LoVo (cell line): ENCODE results near the gene PTK6.

Experiments used
- DNase-seq: peaks from one replicate; pipeline ENCODE4 v3.0.0-alpha.2; 2016; ENCODE audit warnings: low spot score

The PTK6 gene

GRCh38 chr20:63543131-63543530 lies 6.0 kb upstream of the PTK6 start:
- no peak for DNase-seq

GRCh38 chr20:63542696-63543095 lies 5.5 kb upstream of the PTK6 start:
- DNase-seq, result no peak

DNA sequence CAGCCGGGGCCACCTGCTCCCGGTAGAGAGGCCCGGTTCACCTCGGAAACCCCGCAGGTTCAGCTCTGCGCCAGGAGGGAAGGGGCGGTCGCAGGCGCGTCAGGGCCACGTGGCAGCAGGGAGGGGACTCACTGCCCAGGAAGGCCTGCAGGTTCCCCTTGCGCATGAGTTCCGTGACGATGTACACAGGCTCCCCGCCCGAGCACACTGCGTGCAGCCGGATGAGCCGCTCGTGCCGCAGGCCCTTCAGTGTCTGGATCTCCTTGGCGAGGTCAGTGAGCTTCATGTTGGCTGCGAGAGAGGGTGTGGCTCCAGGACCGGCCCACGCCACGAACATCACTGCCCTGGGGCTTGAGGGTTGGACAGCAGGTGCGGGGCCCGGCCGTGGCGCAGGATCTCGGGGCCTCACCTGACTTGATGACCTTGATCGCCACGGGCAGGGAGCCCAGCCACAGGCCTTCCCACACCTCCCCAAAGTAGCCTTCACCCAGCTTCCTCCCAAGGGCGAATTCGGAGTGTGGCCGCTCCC lies 4.9 kb upstream of the PTK6 start:
- peak; percentile 86 for DNase-seq

GRCh38 chr20:63541371-63541770 lies 4.2 kb upstream of the PTK6 start:
- DNase-seq, result no peak

- no peak for DNase-seq
These were observed 3.4 kb upstream of the PTK6 start for GRCh38 chr20:63540417-63541186.

DNA sequence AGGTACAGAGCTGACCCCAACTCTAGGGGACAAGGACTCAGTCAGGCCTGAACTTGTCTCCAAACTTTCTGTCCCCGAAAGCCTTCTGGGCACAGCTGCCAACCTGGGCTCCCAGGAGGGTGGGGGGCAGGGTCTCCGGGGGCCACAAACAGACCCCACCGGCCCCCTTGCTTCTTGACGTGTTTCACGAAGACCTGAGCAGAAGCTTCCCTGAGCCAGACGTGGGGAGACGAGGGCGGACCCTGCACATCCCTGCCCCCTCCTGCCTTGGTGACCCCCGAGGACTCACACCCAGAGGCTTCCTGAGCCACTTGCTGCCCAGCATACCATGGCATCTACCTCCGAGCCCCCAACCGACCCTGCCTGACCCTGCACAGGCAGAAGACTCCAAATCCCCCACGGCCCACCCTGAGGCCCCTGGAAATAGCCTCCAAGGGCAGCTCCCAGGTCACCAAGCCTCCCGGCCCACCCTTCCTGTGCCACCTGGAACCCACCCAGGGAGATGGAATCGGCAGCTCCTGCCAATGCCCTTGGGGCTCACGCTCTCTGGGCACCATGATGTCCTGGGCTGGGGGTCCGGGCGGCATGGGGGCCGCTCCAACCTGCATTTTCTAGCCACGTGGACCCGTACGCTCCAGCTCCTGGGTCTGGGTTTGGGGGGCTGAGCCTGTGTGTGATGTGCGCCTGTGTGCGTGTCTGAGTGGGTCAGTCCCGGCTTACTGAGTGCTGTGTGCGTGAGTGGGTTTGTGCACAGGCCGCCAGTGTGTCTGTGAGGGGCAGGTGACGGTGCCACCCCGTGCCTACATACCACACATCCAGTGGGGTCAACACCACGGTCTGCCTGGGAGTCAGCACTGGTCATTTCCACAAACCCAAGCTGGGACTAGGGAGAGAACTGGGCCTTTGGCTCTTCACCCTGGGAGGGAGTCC lies 2.5 kb upstream of the PTK6 start:
- no peak for DNase-seq

DNA sequence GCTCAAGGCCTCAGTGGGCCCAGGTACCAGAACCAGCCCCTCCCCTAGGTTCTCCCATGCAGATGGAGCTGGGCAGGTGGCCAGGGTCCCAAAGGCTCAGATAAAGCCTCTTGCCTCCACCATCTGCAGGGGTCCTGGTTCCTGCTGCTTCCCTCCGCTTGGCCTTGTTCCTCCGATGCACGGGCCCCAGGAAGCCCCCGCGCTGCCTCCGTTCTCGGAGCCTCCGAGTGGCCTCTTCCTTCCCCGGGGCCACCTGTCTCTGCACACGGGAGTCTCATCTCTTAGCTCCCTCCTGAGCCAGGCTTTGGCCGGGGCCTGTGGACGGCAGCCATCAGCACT lies 1.9 kb upstream of the PTK6 start:
- DNase-seq, result no peak

- peak; percentile 81 for DNase-seq
These were observed 1.3 kb upstream of the PTK6 start for GRCh38 chr20:63538204-63539091.

GRCh38 chr20:63537525-63538203 lies 488 bp upstream of the PTK6 start:
- DNase-seq, result peak; percentile 92

DNA sequence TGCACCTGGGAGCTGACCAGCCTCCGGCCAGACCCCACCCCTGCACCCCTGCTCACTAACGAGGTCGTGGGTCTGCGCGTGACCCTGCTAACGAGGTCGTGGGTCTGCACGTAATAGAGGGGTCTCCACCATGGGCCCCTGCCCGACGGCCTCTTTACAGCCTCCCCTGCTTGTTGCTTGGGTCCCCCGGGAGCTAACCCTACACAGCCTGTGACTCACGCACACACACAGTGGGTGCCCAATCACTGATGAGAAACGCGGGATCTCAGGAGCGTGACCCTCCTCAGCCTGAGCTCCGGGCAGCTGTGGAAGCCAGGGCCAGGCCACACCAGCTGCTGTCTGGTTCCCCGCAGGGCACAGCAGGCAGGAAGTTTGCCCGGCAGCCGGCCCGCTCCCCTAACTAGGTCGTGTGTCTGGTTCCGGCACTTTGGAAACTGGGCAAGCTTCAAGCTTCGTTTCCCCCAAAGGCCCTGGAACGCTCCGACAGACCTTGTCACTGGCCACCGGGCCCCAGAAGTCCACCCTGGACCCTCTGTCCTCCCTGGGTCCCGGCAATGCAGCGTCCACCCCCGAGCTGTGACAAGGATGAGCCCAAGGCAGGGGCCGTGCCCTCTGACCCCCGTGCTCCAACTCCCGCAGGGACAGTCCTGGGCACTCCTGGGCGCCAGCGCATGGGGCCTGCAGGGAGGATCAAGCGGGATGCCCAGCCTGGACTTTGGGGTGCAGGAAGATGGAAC lies 767 bp downstream of the PTK6 start:
- DNase-seq, result no peak

DNA sequence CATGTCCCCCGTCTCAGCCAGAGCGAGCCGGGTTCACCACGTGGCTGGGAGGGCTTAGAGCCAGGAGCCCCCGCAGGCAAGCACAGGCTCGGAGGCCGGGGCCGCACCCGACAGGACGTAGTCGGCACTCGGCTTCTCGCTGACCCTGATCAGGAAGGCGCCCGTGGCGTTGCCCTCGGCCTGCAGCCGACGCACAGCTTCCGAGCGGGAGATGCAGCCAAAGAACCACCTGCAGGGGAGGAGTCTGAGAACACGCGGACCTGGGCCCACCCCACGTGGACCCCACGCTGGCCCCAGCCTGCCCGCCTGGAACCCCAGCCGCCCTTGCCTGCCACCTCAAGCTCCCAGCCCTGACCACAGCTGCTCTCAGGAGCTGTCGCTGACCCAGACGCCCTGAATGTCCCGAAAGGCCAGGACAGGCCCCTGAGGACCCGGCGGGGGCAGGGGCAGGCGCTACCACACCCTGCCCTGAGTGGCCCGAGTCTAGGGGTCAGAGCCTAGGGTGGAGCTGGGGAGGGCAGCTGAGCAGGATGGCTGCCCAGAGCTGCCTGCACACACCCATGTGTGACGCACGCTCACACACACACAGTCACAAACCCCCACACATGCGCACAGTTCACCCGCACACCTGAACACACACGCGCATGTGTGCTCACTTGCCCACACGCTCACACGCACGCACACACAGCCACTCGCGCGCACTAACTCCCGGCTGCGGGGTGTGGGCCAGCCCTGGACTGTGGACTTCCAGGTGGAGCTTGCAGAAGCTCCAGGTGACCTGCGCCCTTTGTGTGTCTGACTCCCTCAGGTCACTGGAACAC lies 2.1 kb downstream of the PTK6 start:
- no peak for DNase-seq

- no peak for DNase-seq
These were observed 2.7 kb downstream of the PTK6 start for GRCh38 chr20:63534427-63534830.

GRCh38 chr20:63533871-63534393 lies 3.2 kb downstream of the PTK6 start:
- DNase-seq, result no peak

- no peak for DNase-seq
These were observed 3.8 kb downstream of the PTK6 start for GRCh38 chr20:63533388-63533787.

DNA sequence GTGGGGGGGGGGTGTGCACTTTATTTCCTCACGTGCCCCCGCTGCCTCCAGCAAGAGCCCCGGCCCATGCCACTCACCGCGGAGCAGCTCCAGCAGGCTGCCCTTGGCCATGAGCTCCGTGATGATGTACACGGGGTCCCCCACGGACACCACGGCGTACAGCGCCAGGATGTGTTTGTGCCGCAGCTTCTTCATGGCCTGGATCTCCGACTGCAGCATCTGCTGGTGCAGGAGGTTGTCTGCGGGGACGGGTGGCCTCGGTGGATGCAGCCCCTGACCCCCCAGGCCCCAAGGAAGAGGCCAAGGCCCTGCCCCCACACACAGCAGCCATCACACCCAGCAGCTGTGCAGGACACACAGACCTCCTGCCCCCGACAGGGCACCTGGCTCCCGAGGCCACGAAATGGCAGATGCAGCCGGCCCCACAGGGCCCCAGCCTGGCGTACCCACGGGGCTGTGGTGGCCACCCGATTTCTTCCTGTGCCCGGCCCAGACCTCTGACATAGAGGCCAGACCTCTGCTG lies 4.7 kb downstream of the PTK6 start:
- no peak for DNase-seq

DNA sequence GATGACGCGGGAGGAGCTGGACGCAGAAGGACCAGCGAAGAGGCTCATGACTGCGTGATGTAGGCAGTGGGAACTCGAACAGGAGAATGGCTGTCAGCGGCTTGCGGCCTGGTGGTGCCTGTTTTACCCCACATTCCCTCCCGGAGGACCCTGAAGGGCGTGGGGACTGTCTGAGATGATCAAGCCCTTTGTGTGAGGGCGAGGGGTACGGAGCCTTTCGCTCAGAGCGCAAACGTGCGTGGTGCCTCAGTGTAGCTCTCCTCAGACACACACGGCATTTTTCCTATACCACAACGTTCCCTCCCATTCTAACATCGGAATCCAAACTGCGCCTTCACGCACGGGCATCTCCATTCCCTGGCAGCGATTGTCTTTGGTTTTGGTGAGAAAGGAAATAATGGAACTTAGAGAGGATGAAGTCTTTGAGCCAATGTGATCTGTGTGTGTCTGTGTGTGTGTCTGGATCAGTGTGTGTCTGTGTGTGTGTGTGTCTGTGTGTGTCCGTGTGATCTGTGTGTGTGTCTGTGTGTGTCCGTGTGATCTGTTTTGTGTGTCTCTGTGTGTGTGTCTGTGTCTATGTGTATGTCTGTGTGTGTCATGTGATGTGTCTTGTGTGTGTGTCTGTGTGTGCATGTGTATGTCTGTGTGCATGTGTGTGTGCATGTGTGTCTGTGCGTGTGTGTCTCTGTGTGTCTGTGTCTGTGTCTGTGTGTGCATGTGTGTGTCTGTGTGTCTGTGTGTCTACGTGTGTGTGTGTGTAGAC lies 5.3 kb downstream of the PTK6 start:
- DNase-seq, result no peak

GRCh38 chr20:63530788-63531160 lies 6.4 kb downstream of the PTK6 start:
- no peak for DNase-seq
